Testis (tissue), 3 donors: ENCODE data around the gene MOB2. TPM values are rescaled to one million over a fixed set of nuclear protein-coding genes. Genes with fewer than 3 reads are reported as not detected.

Experiments used
- DNase-seq: peaks from one replicate; pipeline ENCODE4 v3.0.0-alpha.2; 2019
- H3K27ac ChIP-seq, 2 donors: fragments of 200-600 bp; sonication (generic); one replicate each; pipeline ENCODE4 v1.5.1; 2019
- H3K27me3 ChIP-seq: fragments of 200-600 bp; sonication (generic); one replicate; pipeline ENCODE4 v1.5.1; 2019
- H3K36me3 ChIP-seq: fragments of 200-600 bp; sonication (generic); one replicate; pipeline ENCODE4 v1.5.1; 2017; ENCODE audit warnings: low read depth; ENCODE audit errors: missing control alignments
- H3K4me1 ChIP-seq: fragments of 200-600 bp; sonication (generic); one replicate; pipeline ENCODE4 v1.5.1; 2019
- H3K4me3 ChIP-seq, 2 donors: fragments of 200-600 bp; sonication (generic); one replicate each; pipeline ENCODE4 v1.5.1; 2017 to 2019
- H3K9me3 ChIP-seq: fragments of 200-600 bp; sonication (generic); one replicate; pipeline ENCODE4 v1.5.1; 2017
- CTCF ChIP-seq, 3 experiments: fragments of 450-650 bp in 2 of 3; fragments of 200-600 bp in 1 of 3; sonication (generic) in 1 of 3; IDR thresholded peaks; one replicate each; pipeline ENCODE4 v1.5.1; 2016 to 2019; ENCODE audit warnings: antibody characterized with exemption in 3 of 3, mild to moderate bottlenecking in 2 of 3, moderate library complexity in 1 of 3
- POLR2A ChIP-seq: fragments of 450-650 bp; IDR thresholded peaks from one replicate; pipeline ENCODE4 v1.6.1; 2017; ENCODE audit warnings: antibody characterized with exemption, mild to moderate bottlenecking, moderate library complexity
- WGBS, 2 donors: methylation state at CpG; one replicate each; pipeline ENCODE4 v1.1.5; 2018; 5-methylcytosine and 5-hydroxymethylcytosine counted together
- intact Hi-C: fragments of 100-400 bp; cut with DNase I; formaldehyde crosslinking; loops from one replicate; pipeline ENCODE4 v1.15.1; 2023; ENCODE audit warnings: low total_unique reads
- polyA plus RNA-seq: library from polyadenylated mRNA; stranded (reverse); fragments of 350-450 nt; fragmentation: Illumina TruSeq; extraction: RNeasy Lipid Tissue Mini Kit (QIAGEN cat#74804); gene quantifications from one replicate; pipeline ENCODE4 v1.2.3, GENCODE V29; 2014; ENCODE audit warnings: low read depth, low replicate concordance; ENCODE audit not compliant: insufficient read depth
- total RNA-seq, 2 donors: library from RNA; depleted of rRNA; stranded (reverse); fragments of >200 nt; gene quantifications; one replicate each; pipeline ENCODE4 v1.2.3, GENCODE V29; 2016

Gene MOB2
- total and polyA plus RNA-seq, 3 donors from 2014 or later = 41.5 to 57.7 (median 46.8) TPM

- H3K4me3 ChIP-seq = no peak overlapping the region
- intact Hi-C loops = no loop called here
These were observed 27.4 kb downstream of the MOB2 start for GRCh38 chr11:1459219-1459575.

GRCh38 chr11:1458340-1459218, 28.0 kb downstream of the MOB2 start:
- H3K9me3 ChIP-seq = no peaks in the 10 kb centered on the region
- H3K27me3 ChIP-seq = no peaks in the 10 kb centered on the region
- H3K4me3 ChIP-seq = no peak overlapping the region
- peak; percentile 57 for DNase-seq
- H3K36me3 ChIP-seq = no peaks in the 10 kb centered on the region
- H3K27ac ChIP-seq = no peak overlapping the region
- 68 to 82% methylated on average over 10 to 16 of the region's 18 CpGs for WGBS, 2 donors
- intact Hi-C loops = no loop called here
- peaks cover 6% of the 10 kb centered on the region for H3K4me1 ChIP-seq
- TF ChIP-seq POLR2A = no peak
- TF ChIP-seq CTCF (IDR thresholded peaks at IDR 0.05) = peak in 1 of 3 experiments; percentile 27

More at GRCh38 chr11:1459219-1459575, 27.4 kb downstream of the MOB2 start:
- no peaks in the 10 kb centered on the region for H3K36me3 ChIP-seq
- TF ChIP-seq CTCF (IDR thresholded peaks at IDR 0.05) (no peak), POLR2A (no peak)
- WGBS, 2 donors = 89 to 94% methylated on average over 11 to 14 of the region's 14 CpGs
- H3K27ac ChIP-seq = peak overlapping the region in 1 of 2 donors; percentile 92
- H3K27me3 ChIP-seq = no peaks in the 10 kb centered on the region
- no peaks in the 10 kb centered on the region for H3K9me3 ChIP-seq
- no peak for DNase-seq
- peaks cover 6% of the 10 kb centered on the region for H3K4me1 ChIP-seq

- WGBS, 2 donors = 87 to 90% methylated on average over 9 to 18 of the region's 18 CpGs
- no peak overlapping the region for H3K27ac ChIP-seq
- no peak overlapping the region for H3K4me3 ChIP-seq
- DNase-seq = no peak
- TF ChIP-seq POLR2A (no peak), CTCF (IDR thresholded peaks at IDR 0.05) (no peak)
- no peaks in the 10 kb centered on the region for H3K9me3 ChIP-seq
- no peaks in the 10 kb centered on the region for H3K27me3 ChIP-seq
- intact Hi-C loops = no loop called here
- H3K36me3 ChIP-seq = no peaks in the 10 kb centered on the region
- peaks cover 6% of the 10 kb centered on the region for H3K4me1 ChIP-seq
These were observed 28.7 kb downstream of the MOB2 start for GRCh38 chr11:1457856-1458255.

GRCh38 chr11:1457326-1457680, 29.3 kb downstream of the MOB2 start:
- 100% methylated on average over 5 to 13 of the region's 13 CpGs for WGBS, 2 donors
- DNase-seq = no peak
- no peaks in the 10 kb centered on the region for H3K27me3 ChIP-seq
- no peaks in the 10 kb centered on the region for H3K9me3 ChIP-seq
- intact Hi-C loops = no loop called here
- no peak overlapping the region for H3K27ac ChIP-seq
- peaks cover 6% of the 10 kb centered on the region for H3K4me1 ChIP-seq
- TF ChIP-seq CTCF (IDR thresholded peaks at IDR 0.05) (no peak), POLR2A (no peak)
- H3K36me3 ChIP-seq = no peaks in the 10 kb centered on the region
- no peak overlapping the region for H3K4me3 ChIP-seq
